ENCODE measurements around the gene CCBE1. TPM values are rescaled to one million over a fixed set of nuclear protein-coding genes. Genes with fewer than 3 reads are reported as not detected.

CCBE1 gene
- total RNA-seq, 1 donor from 2014 or later: 0.05 TPM

DNA sequence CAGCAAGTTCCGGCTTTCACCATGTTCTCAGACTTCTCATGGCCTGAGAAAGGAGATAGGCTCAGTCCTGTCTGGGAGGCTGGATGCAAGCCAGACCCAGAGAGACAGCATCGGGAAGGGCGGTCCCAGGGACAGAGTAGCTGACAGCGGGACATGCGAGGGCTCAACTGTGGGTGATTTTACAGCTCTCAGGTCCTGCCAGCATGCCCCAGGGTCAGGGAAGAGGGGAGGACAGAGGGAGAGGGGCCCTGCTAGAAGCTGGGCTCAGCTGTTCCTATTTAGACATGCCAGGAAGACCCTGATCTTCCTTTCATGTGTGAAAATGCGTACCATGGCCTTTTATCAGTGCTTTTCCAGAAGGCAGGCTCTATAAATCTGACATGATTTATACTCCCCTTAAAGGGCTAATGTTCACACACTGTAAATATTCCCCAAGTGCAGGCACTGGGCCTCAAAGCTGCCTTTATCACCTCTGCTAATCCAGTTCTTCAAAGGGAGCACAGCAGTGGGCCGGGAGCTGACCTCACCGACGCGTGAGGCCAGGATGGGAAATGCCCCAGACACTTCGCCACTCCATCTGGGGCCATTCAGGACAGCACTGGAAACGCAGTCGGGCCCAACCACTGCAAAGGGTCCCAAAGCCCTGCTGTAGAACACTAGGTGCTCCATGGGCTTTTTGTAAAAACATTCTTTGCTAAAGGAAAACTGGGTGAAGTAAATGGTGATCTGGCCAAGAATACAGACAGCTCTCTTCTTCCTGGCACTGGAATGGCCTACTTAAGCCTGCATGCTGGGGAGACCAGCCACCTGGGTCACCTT is 242.1 kb downstream of the CCBE1 start:
- intact Hi-C loops (cut with DNase I): loop anchor here (5.0 to 10.0 kb wide), 2 partner anchors 170 to 242 kb away; partner anchors contain the start of gene CCBE1
- no peak for DNase-seq (ENCODE audit: low spot score)

DNA sequence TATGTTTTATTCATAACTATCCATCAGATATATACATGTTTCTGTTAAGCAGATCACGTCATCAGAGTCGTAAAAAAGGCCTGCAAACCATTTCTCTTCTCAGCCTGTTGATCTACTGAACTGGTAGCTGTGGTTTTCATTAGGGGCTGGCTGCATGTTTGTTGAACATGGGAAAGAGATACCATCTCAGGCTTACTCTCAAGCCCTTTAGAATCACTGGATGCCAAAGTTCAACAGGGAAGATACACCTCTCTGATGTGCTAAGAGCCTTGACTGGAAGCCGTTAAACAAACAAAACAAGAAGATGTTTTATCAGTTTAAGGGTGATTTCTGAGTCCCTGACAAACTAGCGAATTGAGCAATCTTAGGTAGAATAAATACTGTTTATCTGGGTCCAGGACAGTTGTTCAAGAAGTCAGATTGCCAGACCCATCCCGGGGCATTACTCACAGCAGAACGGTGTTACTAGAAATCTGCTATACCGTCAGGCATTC is 243.7 kb downstream of the CCBE1 start:
- DNase-seq (ENCODE audit: low spot score): no peak
- intact Hi-C loops (cut with DNase I): loop anchor here (10.0 kb wide), 1 partner anchor 171 kb away; no protein-coding TSS in a partner anchor

DNA sequence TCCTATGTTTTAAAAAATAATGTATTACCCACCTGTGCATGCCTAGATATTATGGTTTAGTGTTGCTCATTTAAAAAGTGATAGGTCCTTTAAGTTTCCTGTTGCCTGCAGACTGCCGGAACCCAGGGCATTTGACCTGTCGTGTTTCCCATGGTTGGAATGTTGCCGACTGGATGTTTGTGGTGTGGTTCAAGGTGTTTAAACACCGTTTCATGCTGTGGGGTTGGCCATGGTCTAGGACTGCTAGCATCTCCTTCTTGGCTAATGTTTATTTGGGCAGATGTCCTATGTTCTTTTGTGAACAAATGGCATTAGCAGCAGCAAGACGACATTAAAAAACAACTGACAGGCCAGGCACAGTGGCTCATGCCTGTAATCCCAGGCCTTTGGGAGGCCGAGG is 245.3 kb downstream of the CCBE1 start:
- intact Hi-C loops (cut with DNase I): loop anchor here (10.0 kb wide), 1 partner anchor 173 kb away; no protein-coding TSS in a partner anchor

DNA sequence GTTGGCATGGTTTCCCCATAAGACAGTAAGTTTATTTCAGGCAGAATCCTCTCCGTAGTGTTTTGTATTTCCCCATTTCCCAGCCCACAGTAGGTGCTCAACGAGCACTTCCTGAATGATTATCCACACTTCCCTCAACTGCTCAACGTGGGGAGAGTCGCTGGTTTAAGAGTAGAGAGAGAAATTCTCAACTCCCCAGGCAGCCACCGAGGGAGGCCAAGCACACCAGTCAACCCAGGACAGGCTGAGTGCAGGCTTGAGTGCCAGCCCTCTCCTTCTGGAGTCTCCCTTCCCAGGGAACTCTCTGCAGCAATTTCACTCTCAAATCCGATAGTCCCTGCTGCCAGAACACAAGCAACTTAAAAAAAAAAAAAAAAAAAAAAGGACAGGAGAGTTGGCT is 246.2 kb downstream of the CCBE1 start:
- intact Hi-C loops (cut with DNase I): loop anchor here (10.0 kb wide), 1 partner anchor 174 kb away; no protein-coding TSS in a partner anchor

More for the DNA sequence above, 245.3 kb downstream of the CCBE1 start:
- no peak for DNase-seq (ENCODE audit: low spot score)

DNA sequence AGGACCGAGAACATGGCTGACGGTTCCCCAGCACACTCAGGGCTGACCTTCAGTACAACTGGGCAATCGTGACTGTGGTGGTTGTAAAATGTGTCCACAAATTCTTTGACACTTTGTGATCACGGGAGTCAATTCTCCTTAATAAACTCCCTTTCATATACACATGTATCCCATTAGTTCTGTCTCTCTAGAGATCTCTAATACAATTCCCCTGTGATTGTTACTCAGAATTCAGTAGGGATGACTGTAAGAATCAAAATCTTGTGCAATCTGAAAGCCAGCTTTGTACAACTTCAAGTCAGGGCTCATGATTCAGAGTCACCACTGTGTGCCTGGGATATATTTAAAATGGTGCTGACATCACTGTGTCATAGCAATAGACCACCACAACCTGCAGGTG is 248.7 kb downstream of the CCBE1 start:
- intact Hi-C loops (cut with DNase I): no loop called here
- no peak for DNase-seq (ENCODE audit: low spot score)

More for the DNA sequence above, 246.2 kb downstream of the CCBE1 start:
- DNase-seq (ENCODE audit: low spot score): no peak

DNA sequence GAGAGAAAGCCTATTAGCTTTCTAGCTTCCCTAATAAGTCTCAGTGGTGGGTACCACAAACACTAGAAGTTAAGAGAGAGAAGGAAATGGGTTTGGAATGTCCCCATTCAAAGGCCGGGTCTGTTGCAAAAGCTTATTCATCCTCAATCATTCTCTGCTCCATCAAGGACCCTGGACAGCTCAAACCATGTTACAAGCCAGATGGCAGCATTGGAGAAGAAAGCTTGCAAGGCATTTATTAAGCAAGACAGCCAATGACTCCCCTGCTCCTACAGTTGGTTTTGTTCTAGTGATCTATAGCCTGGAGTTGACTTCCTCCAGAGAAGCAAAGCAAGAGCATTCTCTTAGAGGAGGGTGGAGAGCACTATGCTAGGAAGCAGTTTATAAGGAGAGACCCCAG is 251.2 kb downstream of the CCBE1 start:
- no peak for DNase-seq (ENCODE audit: low spot score)
- intact Hi-C loops (cut with DNase I): no loop called here

DNA sequence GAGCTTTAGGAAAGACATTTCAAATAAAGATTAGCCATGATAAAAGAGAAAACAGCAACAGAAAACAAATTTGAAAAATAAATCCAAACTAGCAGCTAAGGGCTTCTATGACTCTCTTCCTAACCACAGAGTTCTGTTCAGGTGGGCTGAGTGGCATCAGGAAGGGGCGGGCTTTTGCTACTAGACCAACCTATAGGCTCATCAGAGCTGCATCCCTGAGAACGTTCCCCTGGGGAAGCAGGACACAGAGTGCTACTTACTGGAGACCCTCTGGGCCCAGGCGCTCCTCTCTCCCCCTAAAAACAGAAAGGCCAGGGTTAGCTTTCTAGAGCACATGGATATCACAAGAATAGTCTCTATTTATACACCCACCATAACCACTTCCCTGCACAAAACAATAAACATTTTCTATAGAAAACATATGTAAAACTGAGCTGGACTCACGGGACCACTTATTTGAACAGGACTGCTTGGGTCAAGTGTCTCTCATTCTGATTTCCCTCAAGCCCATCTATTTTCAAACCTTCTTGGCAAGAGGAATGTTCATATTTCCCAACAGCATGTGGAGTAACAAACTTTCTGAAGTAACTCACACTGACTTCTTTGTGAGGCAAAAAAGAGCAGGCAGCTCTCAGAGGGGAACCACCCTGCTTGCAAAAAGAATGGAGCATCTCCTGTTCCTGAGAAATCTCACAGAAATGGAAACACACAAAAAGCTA is 259.2 kb downstream of the CCBE1 start:
- intact Hi-C loops (cut with DNase I): no loop called here
- DNase-seq (ENCODE audit: low spot score): no peak

DNA sequence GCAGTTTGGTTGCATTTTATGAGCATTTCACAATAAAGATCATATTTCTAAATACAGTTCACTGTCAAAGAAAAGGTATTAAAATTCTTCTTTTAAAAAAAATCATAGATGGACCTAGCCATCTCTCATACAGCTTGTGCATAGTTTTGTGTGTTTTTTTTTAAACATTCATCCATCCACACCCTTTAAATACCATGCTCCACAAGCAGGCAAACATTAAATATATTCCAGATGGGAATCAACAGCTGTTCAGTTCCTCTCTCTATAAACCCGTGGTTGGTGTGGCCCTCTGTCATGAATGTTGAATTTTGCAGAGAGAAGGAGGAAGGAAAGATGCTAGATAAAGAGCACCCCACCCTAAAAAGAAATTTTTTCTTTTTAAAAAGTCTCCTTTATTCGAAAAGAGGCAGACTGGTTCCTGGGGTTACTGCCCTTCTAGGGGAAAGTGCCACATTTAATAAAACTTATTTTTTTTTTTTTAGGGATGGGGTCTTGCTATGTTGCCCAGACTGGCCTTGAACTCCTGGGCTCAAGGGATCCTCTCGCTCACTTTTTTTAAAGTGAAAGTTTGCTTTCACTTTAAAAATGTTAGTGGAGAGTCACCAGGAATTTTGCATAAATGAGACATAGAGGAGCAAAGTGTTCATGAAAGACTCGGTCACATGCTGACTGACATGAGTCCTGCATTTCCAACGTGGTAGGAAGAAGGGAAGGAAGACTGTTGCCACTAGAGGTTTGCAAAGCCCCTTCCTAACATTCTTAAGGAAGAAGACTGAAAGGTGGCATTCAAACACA is 264.2 kb downstream of the CCBE1 start:
- intact Hi-C loops (cut with DNase I): no loop called here
- DNase-seq (ENCODE audit: low spot score): no peak

DNA sequence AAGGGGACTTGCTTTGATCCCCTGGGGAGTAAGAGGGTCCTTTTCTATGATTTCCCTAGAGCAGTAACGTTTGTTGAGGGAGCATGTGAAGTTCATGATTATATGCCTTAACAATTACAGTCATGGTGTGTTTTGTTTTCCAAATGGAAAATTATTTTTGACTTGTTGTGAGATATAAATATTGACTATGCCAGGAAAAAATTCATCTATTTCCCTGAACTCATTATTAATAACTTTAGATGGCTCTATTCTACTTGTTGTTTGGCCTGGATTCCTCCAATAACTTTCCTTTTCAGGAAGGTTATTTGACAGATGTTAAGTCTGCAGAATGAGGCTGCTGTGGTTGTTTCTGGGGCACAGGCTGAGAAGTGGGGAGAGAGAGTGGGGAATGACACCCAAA is 266.1 kb downstream of the CCBE1 start:
- DNase-seq (ENCODE audit: low spot score): no peak
- intact Hi-C loops (cut with DNase I): no loop called here

DNA sequence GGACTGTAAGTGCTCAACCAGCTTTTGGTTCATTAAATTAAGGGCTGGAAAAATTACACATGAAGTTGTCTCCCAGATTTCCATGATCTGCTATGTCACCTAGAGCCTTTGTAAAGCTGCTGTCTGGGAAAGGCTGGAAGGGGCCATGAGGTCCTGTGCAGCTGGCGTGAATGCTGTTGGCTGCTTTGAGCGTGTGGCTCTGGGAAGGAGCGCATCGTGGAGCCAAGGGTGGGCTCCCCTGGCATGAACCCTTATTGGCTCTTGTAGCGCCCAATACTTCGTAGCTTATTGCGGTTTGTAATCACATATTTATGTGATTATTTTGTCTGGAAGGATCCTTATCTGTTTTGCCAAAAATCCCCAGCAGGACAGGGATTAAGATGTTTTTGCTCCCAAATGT is 267.6 kb downstream of the CCBE1 start:
- no peak for DNase-seq (ENCODE audit: low spot score)
- intact Hi-C loops (cut with DNase I): no loop called here

DNA sequence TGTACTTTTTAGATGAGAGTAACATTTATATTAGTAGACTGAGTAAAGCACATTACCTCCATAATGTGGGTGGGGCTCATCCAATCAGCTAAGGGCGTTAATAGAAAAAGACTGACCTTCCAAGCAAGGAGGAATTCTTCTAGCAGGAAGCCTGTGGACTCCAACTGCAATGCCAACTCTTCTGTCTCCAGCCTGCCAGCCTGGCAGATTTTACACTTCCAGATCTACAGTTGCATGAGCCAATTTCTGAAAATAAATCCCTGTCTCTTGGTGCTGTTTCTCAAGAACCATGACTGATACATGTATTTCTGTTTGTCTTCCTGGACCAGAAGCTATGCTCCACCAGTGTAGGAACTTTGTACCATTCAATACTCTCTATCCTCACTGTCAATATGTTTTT is 269.2 kb downstream of the CCBE1 start:
- DNase-seq (ENCODE audit: low spot score): no peak

DNA sequence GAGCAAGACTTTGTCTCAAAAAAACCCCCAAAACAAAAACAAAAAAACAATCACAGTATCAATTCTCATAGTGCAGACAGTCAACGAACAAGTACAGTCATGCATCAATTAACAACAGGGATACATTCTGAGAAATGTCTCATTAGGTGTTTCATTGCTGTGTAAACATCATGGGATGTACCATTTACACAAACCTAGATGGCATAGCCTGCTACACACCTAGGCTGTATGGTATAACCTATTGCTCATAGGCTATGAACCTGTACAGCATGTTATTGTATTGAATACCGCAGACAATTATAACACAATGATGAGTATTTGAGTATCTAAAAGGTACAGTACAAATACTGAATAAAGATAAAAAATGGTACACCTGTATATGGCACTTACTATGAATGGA is 270.4 kb downstream of the CCBE1 start:
- intact Hi-C loops (cut with DNase I): no loop called here
- DNase-seq (ENCODE audit: low spot score): no peak

More for the DNA sequence above, 269.2 kb downstream of the CCBE1 start:
- intact Hi-C loops (cut with DNase I): no loop called here

DNA sequence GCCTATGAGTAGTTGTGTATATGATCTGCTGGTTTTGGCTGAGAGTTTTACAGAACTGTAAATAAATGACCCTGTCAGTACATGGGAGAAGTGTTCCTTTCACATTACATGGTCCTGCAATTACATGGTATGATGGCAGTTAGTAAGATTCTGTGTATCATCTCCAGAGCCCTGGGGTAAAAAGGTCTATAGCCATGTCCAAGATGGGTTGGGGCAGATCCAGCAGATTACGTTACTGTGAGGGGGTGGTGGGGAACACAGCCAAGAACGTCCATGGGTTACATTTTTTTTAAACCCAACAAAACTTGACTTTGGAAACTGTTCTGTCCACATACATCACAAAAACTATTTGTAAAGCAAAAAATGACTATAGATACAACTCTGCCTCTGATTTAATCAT is 274.0 kb downstream of the CCBE1 start:
- intact Hi-C loops (cut with DNase I): no loop called here
- DNase-seq (ENCODE audit: low spot score): no peak

DNA sequence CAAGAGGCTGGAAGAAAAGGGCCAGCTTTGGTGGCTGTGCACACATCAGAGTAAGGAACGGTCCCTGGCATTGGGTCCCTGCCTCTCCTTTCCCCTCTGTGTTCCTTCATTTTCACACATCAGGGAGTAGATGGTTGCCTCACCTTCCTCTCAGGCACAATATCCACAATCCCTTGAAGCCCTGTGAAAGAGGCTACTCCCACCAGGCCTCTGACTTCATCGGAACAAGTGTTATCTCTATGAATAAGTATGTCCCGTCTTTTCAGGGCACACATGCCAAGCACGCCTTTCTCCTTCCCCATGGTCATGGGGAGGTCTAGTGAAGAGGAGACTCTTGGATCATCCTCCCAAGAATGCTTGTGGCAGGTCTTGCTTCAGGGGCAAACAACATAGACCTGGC is 277.0 kb downstream of the CCBE1 start:
- intact Hi-C loops (cut with DNase I): no loop called here
- no peak for DNase-seq (ENCODE audit: low spot score)

DNA sequence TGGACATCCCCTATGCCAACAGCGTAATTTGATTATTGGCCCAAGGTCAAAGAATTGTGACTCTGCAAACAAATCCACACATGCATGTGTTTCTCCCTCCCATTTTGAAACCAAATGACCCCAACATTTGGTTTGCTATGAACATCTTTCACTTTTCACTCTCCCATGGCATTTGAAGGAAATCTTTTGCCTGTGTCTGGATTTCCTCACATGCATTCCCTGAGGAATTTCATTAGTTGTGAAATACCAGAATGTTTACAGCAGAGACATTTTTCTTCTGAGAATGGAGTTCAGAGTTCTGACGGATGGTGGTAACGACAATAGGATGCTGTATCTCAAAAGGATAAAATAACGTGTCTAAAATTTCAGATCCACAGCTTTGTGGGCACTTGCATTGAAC is 277.8 kb downstream of the CCBE1 start:
- intact Hi-C loops (cut with DNase I): no loop called here
- DNase-seq (ENCODE audit: low spot score): no peak

DNA sequence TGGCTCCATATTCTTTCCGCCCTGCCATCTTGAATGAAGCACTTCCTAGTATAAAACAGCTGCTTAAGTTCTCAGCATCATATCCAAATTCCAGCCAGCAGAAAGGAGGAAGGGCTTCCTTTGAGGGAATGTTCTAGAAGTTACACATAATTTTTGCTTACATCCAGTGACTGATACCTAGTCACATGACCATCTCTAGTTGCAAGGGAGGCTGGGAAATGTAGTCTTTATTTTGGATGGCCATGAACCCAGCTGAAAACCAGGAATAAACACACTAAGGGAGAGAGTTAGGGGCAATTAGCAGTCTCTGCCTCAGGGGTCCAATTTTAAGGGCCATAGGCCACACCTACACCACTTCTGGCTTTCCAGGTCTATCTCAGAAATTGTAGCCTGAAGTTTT is 280.4 kb downstream of the CCBE1 start:
- no peak for DNase-seq (ENCODE audit: low spot score)
- intact Hi-C loops (cut with DNase I): no loop called here

DNA sequence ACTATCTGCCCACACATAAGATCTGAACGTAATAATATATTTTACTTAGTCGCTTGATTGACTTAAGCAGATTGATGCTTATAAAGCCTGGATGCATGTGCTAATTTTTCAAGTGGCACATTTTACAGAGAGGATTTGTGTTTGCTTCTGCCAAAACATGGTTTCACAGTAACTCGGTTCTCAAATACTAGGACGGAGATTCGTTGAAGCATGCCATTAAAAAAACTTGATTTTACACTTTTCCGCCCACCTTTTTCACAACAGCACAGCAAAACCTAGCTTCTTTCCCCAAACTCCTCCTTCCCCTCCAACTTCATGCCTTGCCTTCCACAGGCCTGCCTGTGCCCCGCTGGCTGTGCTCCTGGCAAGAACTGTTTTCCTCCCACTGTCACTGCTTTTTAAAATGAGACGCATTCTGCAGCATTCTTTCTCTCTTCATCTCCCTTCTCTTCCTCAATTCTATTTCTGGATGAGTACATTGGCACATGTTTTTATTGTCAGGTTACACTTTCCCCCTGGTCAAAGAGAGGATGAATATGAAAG is 283.0 kb downstream of the CCBE1 start:
- intact Hi-C loops (cut with DNase I): no loop called here
- DNase-seq (ENCODE audit: low spot score): no peak

DNA sequence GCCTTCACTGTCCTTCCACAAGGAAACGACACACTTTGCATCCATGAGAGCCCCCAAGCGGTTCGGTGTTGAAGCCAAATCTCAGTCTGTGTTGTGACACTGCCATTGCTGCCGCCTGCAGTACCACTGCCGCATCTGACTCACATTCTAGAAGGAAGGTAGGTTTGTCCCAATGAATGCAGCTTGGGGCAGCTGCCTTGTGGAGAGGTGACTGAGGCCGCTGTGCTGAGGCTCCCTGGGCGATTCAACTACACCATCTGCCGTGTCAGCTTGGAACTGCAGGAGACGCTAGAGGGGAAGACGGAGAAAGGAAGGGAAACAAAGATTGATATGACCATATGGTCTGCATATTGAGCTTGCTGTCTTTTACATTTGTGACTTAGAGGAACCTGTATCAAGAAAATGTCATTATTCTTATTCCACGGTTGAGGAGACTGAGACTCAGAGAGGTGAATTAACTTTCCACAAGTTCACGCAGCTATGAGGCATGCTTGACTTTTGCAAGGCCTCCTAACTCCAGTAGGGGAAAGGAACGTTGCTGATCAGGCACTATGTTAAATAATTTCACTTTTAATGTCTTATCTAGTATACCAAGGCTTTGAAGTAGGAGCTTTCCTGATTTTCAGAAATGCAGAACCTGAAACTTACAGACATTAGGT is 294.7 kb downstream of the CCBE1 start:
- DNase-seq (ENCODE audit: low spot score): no peak
- intact Hi-C loops (cut with DNase I): loop anchor here (2.0 to 5.0 kb wide), 2 partner anchors 94 to 155 kb away; no protein-coding TSS in a partner anchor

DNA sequence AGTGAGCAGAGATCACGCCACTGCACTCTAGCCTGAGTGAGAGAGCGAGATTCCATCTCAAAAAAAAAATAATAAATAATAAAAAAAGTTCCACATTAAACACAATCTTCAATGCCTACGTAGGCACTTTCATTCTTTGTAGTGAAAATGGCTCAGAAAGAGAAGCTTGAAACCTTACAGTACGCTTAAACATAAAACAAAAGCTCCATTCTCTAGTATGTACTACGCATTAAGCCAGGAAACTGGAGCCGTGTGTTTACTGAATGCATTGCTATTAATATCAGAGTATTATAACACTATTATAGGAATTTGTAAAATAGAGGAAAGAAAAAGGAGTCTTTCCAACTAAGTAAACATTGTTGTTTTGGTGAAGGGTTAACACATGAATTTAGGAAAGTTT is 296.8 kb downstream of the CCBE1 start:
- intact Hi-C loops (cut with DNase I): loop anchor here (5.0 kb wide), 1 partner anchor 153 kb away; no protein-coding TSS in a partner anchor
- no peak for DNase-seq (ENCODE audit: low spot score)
